Panc1 (cell line): ENCODE data around the gene NFATC4. TPM values are rescaled to one million over a fixed set of nuclear protein-coding genes. Genes with fewer than 3 reads are reported as not detected.

Experiments used
- ATAC-seq: fragments of 200-7000 bp; cut with Tn5 transposase; 2 replicates; pipeline ENCODE4 v1.9.1; 2020; ENCODE audit warnings: mild to moderate bottlenecking, moderate library complexity
- BruUV-seq: library from RNA; stranded (reverse); fragments of 400-500 nt; replicated peaks from 2 replicates; lab custom pipeline; 2021; lab: Mats Ljungman, UMichigan
- CTCF ChIA-PET: fragments of 300-600 bp; sonication (Branson Sonifier 250); formaldehyde crosslinking; loops from one replicate; lab custom pipeline; 2022; ENCODE audit warnings: antibody characterized with exemption; lab: Charles Lee
- POLR2A ChIA-PET: fragments of 300-600 bp; sonication (Branson Sonifier 250); formaldehyde crosslinking; loops from one replicate; lab custom pipeline; 2022; ENCODE audit warnings: antibody characterized with exemption; lab: Charles Lee
- DNase-seq: peaks from one replicate; pipeline ENCODE4 v3.0.0-alpha.2; 2010; ENCODE audit warnings: low read depth, low spot score
- H3K27ac ChIP-seq: 2 replicates; pipeline ENCODE4 v1.5.1; 2011; ENCODE audit warnings: mild to moderate bottlenecking, low read length, inconsistent platforms
- H3K27me3 ChIP-seq: fragments of 200-500 bp; sonication (Bioruptor generic); 2 replicates; pipeline ENCODE4 v1.6.0; 2014; ENCODE audit warnings: low read length, inconsistent platforms; ENCODE audit not compliant: control insufficient read depth, insufficient read depth
- H3K36me3 ChIP-seq: fragments of 200-500 bp; sonication (Bioruptor generic); 2 replicates; pipeline ENCODE4 v1.5.1; 2014; ENCODE audit warnings: inconsistent platforms, mild to moderate bottlenecking, low read length, moderate library complexity; ENCODE audit not compliant: control insufficient read depth, insufficient read depth
- H3K4me1 ChIP-seq: 2 replicates; pipeline ENCODE4 v1.5.1; 2011; ENCODE audit warnings: inconsistent platforms, mild to moderate bottlenecking, low read length, moderate library complexity; ENCODE audit not compliant: control insufficient read depth, insufficient read depth
- H3K4me3 ChIP-seq, 2 experiments: 2 replicates each; pipeline ENCODE4 v1.5.1; 2011 to 2012; ENCODE audit warnings: low read depth in 2 of 2, low read length in 2 of 2, mild to moderate bottlenecking in 2 of 2, inconsistent platforms in 1 of 2, moderate library complexity in 1 of 2
- H3K9me3 ChIP-seq: fragments of 200-500 bp; sonication (Bioruptor generic); 2 replicates; pipeline ENCODE4 v1.5.1; 2014; ENCODE audit warnings: low read depth, mild to moderate bottlenecking, inconsistent platforms, low read length, moderate library complexity; ENCODE audit not compliant: control insufficient read depth, insufficient read depth
- CTCF ChIP-seq: fragments of 450-650 bp; IDR thresholded peaks from 2 replicates; pipeline ENCODE4 v1.5.1; 2017; ENCODE audit warnings: mild to moderate bottlenecking
- POLR2AphosphoS5 ChIP-seq: IDR thresholded peaks from 2 replicates; pipeline ENCODE4 v1.6.1; 2012; ENCODE audit warnings: mild to moderate bottlenecking, low read depth, low read length, moderate library complexity
- SIN3A ChIP-seq: IDR thresholded peaks from 2 replicates; pipeline ENCODE4 v1.6.1; 2012; ENCODE audit warnings: low read depth, mild to moderate bottlenecking, low read length, moderate library complexity, borderline replicate concordance; ENCODE audit not compliant: insufficient read depth
- TCF7L2 ChIP-seq: IDR thresholded peaks from 2 replicates; pipeline ENCODE4 v1.6.1; 2011; ENCODE audit warnings: mild to moderate bottlenecking, low read depth, low read length, inconsistent platforms
- in situ Hi-C: cut with HindIII; loops from 2 replicates; pipeline ENCODE4 v1.10.0; 2016; ENCODE audit warnings: low sequenced_read_pairs, low pct_unique_long_range_greater_than_20kb
- intact Hi-C: fragments of 100-400 bp; cut with micrococcal nuclease; formaldehyde crosslinking; loops from one replicate; pipeline ENCODE4 v1.10.0; 2022; ENCODE audit not compliant: unreplicated experiment
- total RNA-seq: library from RNA; stranded (reverse); gene quantifications from one replicate; pipeline ENCODE4 v1.2.1, GENCODE V29; 2021; ENCODE audit not compliant: unreplicated experiment
- TF ChIP-seq, protein P1 (sequence below), 2 experiments: IDR thresholded peaks; 2 replicates each; pipeline ENCODE4 v1.6.1; 2011 to 2012; ENCODE audit warnings: low read depth in 2 of 2, control low read depth in 1 of 2, low read length in 1 of 2, mild to moderate bottlenecking in 1 of 2, moderate library complexity in 1 of 2; ENCODE audit not compliant: insufficient read depth in 1 of 2

The NFATC4 gene
- total RNA-seq, 1 experiment from 2014 or later, result 0.36 TPM

DNA sequence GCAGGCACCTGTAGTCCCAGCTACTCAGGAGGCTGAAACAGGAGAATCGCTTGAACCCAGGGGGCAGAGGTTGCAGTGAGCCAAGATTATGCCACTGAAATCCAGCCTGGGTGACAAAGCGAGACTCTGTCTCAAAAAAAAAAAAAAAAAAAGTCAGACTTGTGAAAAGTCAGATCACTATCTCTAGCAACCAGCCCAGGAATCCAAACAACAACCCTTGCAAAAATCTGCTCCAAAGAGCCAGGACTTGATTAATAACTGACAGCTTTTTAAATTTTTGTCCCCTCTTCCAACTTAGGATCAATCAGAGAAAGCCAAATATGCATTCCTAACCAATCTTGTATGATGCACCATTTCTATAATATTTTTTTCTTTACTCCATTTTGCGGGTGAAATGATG is 7.7 kb upstream of the NFATC4 start:
- DNase-seq, result no peak
- Histone ChIP-seq H3K4me3 (no peak overlapping the region), H3K27me3 (no peaks in the 10 kb centered on the region), H3K9me3 (no peaks in the 10 kb centered on the region), H3K36me3 (no peaks in the 10 kb centered on the region), H3K4me1 (no peaks in the 10 kb centered on the region), H3K27ac (no peak overlapping the region)
- intact Hi-C loops, result no loop called here
- no TSS peak for BruUV-seq
- CTCF ChIA-PET, result interaction anchor here (0.7 kb wide), 1 partner anchor 10 kb away, joined by 3 read pairs; no protein-coding TSS in a partner anchor
- in situ Hi-C loops, result no loop called here
- no peak for ATAC-seq
- no peak for TF ChIP-seq CTCF
- no peak for TF ChIP-seq SIN3A
- TF ChIP-seq, protein P1, sequence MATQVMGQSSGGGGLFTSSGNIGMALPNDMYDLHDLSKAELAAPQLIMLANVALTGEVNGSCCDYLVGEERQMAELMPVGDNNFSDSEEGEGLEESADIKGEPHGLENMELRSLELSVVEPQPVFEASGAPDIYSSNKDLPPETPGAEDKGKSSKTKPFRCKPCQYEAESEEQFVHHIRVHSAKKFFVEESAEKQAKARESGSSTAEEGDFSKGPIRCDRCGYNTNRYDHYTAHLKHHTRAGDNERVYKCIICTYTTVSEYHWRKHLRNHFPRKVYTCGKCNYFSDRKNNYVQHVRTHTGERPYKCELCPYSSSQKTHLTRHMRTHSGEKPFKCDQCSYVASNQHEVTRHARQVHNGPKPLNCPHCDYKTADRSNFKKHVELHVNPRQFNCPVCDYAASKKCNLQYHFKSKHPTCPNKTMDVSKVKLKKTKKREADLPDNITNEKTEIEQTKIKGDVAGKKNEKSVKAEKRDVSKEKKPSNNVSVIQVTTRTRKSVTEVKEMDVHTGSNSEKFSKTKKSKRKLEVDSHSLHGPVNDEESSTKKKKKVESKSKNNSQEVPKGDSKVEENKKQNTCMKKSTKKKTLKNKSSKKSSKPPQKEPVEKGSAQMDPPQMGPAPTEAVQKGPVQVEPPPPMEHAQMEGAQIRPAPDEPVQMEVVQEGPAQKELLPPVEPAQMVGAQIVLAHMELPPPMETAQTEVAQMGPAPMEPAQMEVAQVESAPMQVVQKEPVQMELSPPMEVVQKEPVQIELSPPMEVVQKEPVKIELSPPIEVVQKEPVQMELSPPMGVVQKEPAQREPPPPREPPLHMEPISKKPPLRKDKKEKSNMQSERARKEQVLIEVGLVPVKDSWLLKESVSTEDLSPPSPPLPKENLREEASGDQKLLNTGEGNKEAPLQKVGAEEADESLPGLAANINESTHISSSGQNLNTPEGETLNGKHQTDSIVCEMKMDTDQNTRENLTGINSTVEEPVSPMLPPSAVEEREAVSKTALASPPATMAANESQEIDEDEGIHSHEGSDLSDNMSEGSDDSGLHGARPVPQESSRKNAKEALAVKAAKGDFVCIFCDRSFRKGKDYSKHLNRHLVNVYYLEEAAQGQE (IDR thresholded peaks at IDR 0.05; ENCODE audit: insufficient read depth in 1 of 2, low read depth in 2 of 2, low read length in 1 of 2), result no peak
- TF ChIP-seq POLR2AphosphoS5, result no peak
- TF ChIP-seq TCF7L2, result no peak
- POLR2A ChIA-PET, result interaction anchor here (0.6 kb wide), 1 partner anchor 25 kb away, joined by 6 read pairs; no protein-coding TSS in a partner anchor

DNA sequence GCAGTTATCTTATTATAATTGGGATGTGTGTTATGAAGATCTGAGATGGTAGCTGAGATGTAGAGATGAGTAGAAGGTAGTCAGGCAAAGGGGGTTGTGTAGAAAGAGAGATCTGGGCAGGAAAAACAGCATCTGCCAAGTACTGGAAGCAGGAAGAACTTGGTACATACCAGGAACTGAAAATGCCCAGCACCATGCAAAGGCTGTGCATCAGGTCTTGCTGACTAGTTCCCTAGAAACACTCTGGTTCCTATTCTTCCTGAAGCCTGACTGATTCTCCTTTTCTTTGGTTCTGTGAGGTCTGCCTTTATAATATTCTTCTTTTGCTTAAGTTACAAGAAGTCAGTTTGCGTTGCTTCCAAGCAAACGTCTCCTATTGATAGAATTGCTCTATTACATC is 6.7 kb upstream of the NFATC4 start:
- no peak overlapping the region for H3K27ac ChIP-seq
- no peak for TF ChIP-seq CTCF
- POLR2A ChIA-PET, result no interaction called here
- H3K4me3 ChIP-seq, result no peak overlapping the region
- in situ Hi-C loops (no loop called here), intact Hi-C loops (no loop called here)
- H3K4me1 ChIP-seq, result peaks cover 3% of the 10 kb centered on the region; the same call in 1 of the 2 replicates
- DNase-seq, result no peak
- no peak for ATAC-seq
- no peaks in the 10 kb centered on the region for H3K9me3 ChIP-seq
- CTCF ChIA-PET, result no interaction called here
- no TSS peak for BruUV-seq
- no peaks in the 10 kb centered on the region; the same call in 1 of the 2 replicates for H3K36me3 ChIP-seq
- H3K27me3 ChIP-seq, result no peaks in the 10 kb centered on the region
